ENCODE results near the gene AFF3. TPM values are rescaled to one million over a fixed set of nuclear protein-coding genes. Genes with fewer than 3 reads are reported as not detected.

The AFF3 gene
- total RNA-seq, 5 donors from 2014 or later (not counting 1 experiment from before 2014, with no cell fraction given) = 9.9 to 23.5 (median 11.5) TPM

DNA sequence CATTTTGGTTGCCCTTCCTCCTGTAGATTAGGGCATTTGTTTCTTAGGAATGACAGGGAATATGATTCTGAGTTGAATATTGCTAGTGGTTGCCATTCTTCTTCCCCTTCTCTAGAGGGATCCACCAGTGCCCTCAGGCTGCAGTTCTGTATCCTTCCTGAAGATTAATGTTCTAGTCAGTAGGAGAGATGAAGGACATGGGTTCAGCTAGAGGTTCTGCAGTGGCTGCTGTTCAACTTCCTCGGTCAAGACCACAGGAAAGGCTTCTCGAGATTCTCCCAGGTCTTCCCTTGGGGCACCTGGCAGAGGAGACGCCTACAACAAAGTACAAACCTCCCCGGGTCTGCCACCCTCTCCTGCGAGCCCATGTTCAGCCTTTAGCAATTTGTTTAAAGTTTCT lies 325.5 kb downstream of the AFF3 start:
- ChIA-PET CTCF (no interaction called here), POLR2A (no interaction called here)
- no peak overlapping the region for H3K27ac ChIP-seq (ENCODE audit: low read length)
- peaks cover 5% of the 10 kb centered on the region for H3K36me3 Mint-ChIP-seq
- DNase-seq (no peak), ATAC-seq (replicated peaks in 1 of 4) (no peak)
- H3K9me3 ChIP-seq = no peaks in the 10 kb centered on the region
- H3K4me1 ChIP-seq (ENCODE audit: control insufficient read depth in 1 of 2, extremely low read depth in 1 of 2, insufficient read depth in 2 of 2, low read length in 2 of 2) = no peaks in the 10 kb centered on the region
- H3K4me3 Mint-ChIP-seq = no peak overlapping the region
- H3K4me1 Mint-ChIP-seq = no peaks in the 10 kb centered on the region
- peaks cover 0 to 3% of the 10 kb centered on the region in 2 experiments for H3K27me3 ChIP-seq (replicated peaks in 1 of 2; ENCODE audit: control insufficient read depth in 2 of 2, extremely low read depth in 1 of 2, insufficient read depth in 2 of 2, low read length in 1 of 2)
- H3K4me3 ChIP-seq (ENCODE audit: control insufficient read depth in 1 of 2, extremely low read depth in 1 of 2, low read length in 1 of 2) = no peak overlapping the region
- 95% methylated on average over 5 of the region's 5 CpGs for WGBS (ENCODE audit: insufficient coverage)
- H3K27me3 Mint-ChIP-seq = no peaks in the 10 kb centered on the region
- H3K36me3 ChIP-seq (ENCODE audit: control insufficient read depth in 2 of 2, extremely low read depth in 1 of 2, insufficient read depth in 1 of 2, low read length in 1 of 2) = no peaks in the 10 kb centered on the region
- peaks cover 0 to 7% (median 0%) of the 10 kb centered on the region in 3 donors for H3K9me3 Mint-ChIP-seq
- H3K27ac Mint-ChIP-seq = no peak overlapping the region

DNA sequence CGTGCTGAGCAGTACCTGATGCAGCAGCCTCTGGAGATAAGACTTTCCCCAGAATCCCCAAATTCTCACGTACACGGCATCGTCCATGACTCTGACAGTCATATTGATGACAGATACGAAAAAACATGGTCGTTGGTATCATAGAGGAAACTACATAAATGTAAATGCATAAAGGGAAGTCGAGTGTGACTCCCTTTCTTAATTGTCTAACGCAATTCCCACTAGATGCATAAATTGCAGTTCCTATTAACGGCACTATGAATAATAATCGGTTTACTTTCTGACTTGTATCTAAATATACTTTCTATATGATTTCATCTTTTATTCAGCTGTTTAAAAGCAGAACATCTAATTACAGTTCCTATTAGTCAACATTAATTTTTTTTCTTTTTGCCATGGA lies 330.0 kb downstream of the AFF3 start:
- ChIA-PET POLR2A (no interaction called here), CTCF (no interaction called here)
- Histone ChIP-seq H3K27ac (ENCODE audit: low read length) (no peak overlapping the region), H3K4me1 (ENCODE audit: control insufficient read depth in 1 of 2, extremely low read depth in 1 of 2, insufficient read depth in 2 of 2, low read length in 2 of 2) (no peaks in the 10 kb centered on the region), H3K36me3 (ENCODE audit: control insufficient read depth in 2 of 2, extremely low read depth in 1 of 2, insufficient read depth in 1 of 2, low read length in 1 of 2) (no peaks in the 10 kb centered on the region), H3K4me3 (ENCODE audit: control insufficient read depth in 1 of 2, extremely low read depth in 1 of 2, low read length in 1 of 2) (no peak overlapping the region), H3K27me3 (replicated peaks in 1 of 2; ENCODE audit: control insufficient read depth in 2 of 2, extremely low read depth in 1 of 2, insufficient read depth in 2 of 2, low read length in 1 of 2) (peaks cover 0 to 2% of the 10 kb centered on the region in 2 experiments), H3K9me3 (no peaks in the 10 kb centered on the region)
- H3K4me1 Mint-ChIP-seq = no peaks in the 10 kb centered on the region
- H3K36me3 Mint-ChIP-seq = peaks cover 9% of the 10 kb centered on the region
- peaks cover 0 to 7% (median 0%) of the 10 kb centered on the region in 3 donors for H3K9me3 Mint-ChIP-seq
- no peak overlapping the region for H3K27ac Mint-ChIP-seq
- H3K27me3 Mint-ChIP-seq = no peaks in the 10 kb centered on the region
- no peak for DNase-seq
- 85% methylated on average over 2 of the region's 10 CpGs for WGBS (ENCODE audit: insufficient coverage)
- H3K4me3 Mint-ChIP-seq = no peak overlapping the region
- ATAC-seq (replicated peaks in 1 of 4) = no peak

DNA sequence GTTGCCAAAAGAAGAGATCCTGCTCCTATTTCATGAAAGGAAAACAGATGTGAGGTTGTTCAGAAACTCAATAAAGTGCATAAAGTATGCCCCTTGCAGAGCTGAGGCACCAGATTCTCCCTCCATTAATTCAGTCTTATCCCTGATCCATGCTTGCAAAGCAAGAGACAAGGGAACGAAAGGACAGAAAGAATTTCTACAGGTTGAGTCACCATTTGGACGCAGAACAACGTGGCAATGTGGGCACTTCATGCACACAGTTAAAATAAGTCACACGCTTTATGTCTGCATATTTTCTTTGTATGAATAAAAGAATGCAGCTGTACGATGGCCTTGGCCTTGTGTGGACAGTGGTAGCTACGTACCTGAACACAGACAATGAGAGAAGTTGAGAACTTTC lies 330.8 kb downstream of the AFF3 start:
- H3K27me3 Mint-ChIP-seq = no peaks in the 10 kb centered on the region
- DNase-seq (no peak), ATAC-seq (replicated peaks in 1 of 4) (no peak)
- Histone ChIP-seq H3K27ac (ENCODE audit: low read length) (no peak overlapping the region), H3K4me1 (ENCODE audit: control insufficient read depth in 1 of 2, extremely low read depth in 1 of 2, insufficient read depth in 2 of 2, low read length in 2 of 2) (no peaks in the 10 kb centered on the region), H3K4me3 (ENCODE audit: control insufficient read depth in 1 of 2, extremely low read depth in 1 of 2, low read length in 1 of 2) (no peak overlapping the region), H3K9me3 (no peaks in the 10 kb centered on the region), H3K27me3 (replicated peaks in 1 of 2; ENCODE audit: control insufficient read depth in 2 of 2, extremely low read depth in 1 of 2, insufficient read depth in 2 of 2, low read length in 1 of 2) (peaks cover 0 to 2% of the 10 kb centered on the region in 2 experiments), H3K36me3 (ENCODE audit: control insufficient read depth in 2 of 2, extremely low read depth in 1 of 2, insufficient read depth in 1 of 2, low read length in 1 of 2) (no peaks in the 10 kb centered on the region)
- no peak overlapping the region for H3K4me3 Mint-ChIP-seq
- H3K27ac Mint-ChIP-seq = no peak overlapping the region
- ChIA-PET CTCF (no interaction called here), POLR2A (no interaction called here)
- peaks cover 5% of the 10 kb centered on the region for H3K36me3 Mint-ChIP-seq
- H3K9me3 Mint-ChIP-seq = peaks cover 0 to 7% (median 0%) of the 10 kb centered on the region in 3 donors
- WGBS (ENCODE audit: insufficient coverage) = 100% methylated on average over 4 of the region's 6 CpGs
- H3K4me1 Mint-ChIP-seq = no peaks in the 10 kb centered on the region

DNA sequence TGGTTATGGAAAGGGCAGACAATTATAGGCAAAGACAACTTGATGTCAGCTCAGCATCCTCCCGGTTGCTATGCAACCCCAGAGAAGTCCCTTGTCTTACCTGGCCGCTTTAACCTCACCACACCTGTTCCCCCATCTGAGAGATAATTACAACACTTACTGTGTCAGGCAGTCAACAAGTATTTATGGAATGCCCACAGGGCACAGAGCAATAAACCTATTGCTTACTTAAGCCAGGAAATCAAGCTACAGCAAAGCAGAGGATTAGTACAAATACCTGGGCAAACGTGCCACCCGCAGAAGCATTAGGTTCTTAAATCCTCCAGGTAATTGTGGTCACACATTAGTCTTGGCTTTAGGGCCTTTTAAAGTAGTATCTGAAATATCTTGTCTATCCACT lies 332.2 kb downstream of the AFF3 start:
- ATAC-seq (replicated peaks in 1 of 4) (no peak), DNase-seq (no peak)
- Histone ChIP-seq H3K27me3 (replicated peaks in 1 of 2; ENCODE audit: control insufficient read depth in 2 of 2, extremely low read depth in 1 of 2, insufficient read depth in 2 of 2, low read length in 1 of 2) (peaks cover 0 to 2% of the 10 kb centered on the region in 2 experiments), H3K4me3 (ENCODE audit: control insufficient read depth in 1 of 2, extremely low read depth in 1 of 2, low read length in 1 of 2) (no peak overlapping the region), H3K36me3 (ENCODE audit: control insufficient read depth in 2 of 2, extremely low read depth in 1 of 2, insufficient read depth in 1 of 2, low read length in 1 of 2) (no peaks in the 10 kb centered on the region), H3K27ac (ENCODE audit: low read length) (no peak overlapping the region), H3K4me1 (ENCODE audit: control insufficient read depth in 1 of 2, extremely low read depth in 1 of 2, insufficient read depth in 2 of 2, low read length in 2 of 2) (no peaks in the 10 kb centered on the region), H3K9me3 (no peaks in the 10 kb centered on the region)
- Mint-ChIP-seq H3K36me3 (peaks cover 5% of the 10 kb centered on the region), H3K27ac (no peak overlapping the region), H3K9me3 (no peaks in the 10 kb centered on the region), H3K27me3 (no peaks in the 10 kb centered on the region), H3K4me1 (no peaks in the 10 kb centered on the region), H3K4me3 (no peak overlapping the region)
- POLR2A ChIA-PET = no interaction called here
- CTCF ChIA-PET = no interaction called here
- WGBS (ENCODE audit: insufficient coverage) = 100% methylated on average over 2 of the region's 4 CpGs

DNA sequence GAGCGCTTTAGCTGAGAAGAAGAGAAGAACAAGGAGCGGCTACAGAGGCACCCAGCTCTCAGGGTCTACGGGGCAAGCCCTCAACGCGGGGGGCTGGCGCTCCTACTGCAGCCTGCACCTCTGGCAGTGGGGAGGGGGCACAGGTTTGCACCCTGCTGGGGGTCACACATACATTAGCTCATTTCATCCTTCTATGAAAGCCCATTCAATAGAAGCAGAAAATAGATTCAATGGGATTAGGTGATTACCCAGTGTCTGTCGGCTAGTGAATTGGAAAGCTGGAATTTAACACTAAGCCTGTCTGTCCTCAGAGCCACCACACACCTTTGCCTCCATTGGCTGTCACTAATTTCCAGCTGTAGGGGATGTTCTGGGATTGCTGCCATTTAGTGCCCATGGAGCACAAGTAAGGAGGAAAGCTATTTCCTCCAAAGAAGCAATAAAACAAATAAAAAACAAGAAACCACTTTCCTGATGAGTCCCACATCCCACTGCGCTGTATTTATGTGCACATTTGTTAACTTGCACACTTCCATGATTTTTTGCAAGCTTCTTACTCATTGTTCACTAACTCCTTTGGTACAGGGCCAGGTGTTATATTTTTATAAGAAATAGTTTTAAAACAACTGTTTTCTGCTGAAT lies 333.0 kb downstream of the AFF3 start:
- Mint-ChIP-seq H3K9me3 (no peaks in the 10 kb centered on the region), H3K27me3 (no peaks in the 10 kb centered on the region), H3K36me3 (peaks cover 5% of the 10 kb centered on the region), H3K27ac (no peak overlapping the region), H3K4me1 (no peaks in the 10 kb centered on the region), H3K4me3 (no peak overlapping the region)
- ChIA-PET CTCF (interaction anchor here (0.5 to 0.9 kb wide), 2 partner anchors 9 to 437 kb away, joined by 4 to 5 read pairs; no protein-coding TSS in a partner anchor), POLR2A (no interaction called here)
- ATAC-seq (replicated peaks in 1 of 4) = no peak
- H3K4me3 ChIP-seq (ENCODE audit: control insufficient read depth in 1 of 2, extremely low read depth in 1 of 2, low read length in 1 of 2) = no peak overlapping the region
- H3K27ac ChIP-seq (ENCODE audit: low read length) = no peak overlapping the region
- no peak for DNase-seq
- H3K4me1 ChIP-seq (ENCODE audit: control insufficient read depth in 1 of 2, extremely low read depth in 1 of 2, insufficient read depth in 2 of 2, low read length in 2 of 2) = no peaks in the 10 kb centered on the region
- H3K36me3 ChIP-seq (ENCODE audit: control insufficient read depth in 2 of 2, extremely low read depth in 1 of 2, insufficient read depth in 1 of 2, low read length in 1 of 2) = no peaks in the 10 kb centered on the region
- no peaks in the 10 kb centered on the region for H3K9me3 ChIP-seq
- peaks cover 0 to 2% of the 10 kb centered on the region in 2 experiments for H3K27me3 ChIP-seq (replicated peaks in 1 of 2; ENCODE audit: control insufficient read depth in 2 of 2, extremely low read depth in 1 of 2, insufficient read depth in 2 of 2, low read length in 1 of 2)
- WGBS (ENCODE audit: insufficient coverage) = 100% methylated on average over 1 of the region's 8 CpGs

DNA sequence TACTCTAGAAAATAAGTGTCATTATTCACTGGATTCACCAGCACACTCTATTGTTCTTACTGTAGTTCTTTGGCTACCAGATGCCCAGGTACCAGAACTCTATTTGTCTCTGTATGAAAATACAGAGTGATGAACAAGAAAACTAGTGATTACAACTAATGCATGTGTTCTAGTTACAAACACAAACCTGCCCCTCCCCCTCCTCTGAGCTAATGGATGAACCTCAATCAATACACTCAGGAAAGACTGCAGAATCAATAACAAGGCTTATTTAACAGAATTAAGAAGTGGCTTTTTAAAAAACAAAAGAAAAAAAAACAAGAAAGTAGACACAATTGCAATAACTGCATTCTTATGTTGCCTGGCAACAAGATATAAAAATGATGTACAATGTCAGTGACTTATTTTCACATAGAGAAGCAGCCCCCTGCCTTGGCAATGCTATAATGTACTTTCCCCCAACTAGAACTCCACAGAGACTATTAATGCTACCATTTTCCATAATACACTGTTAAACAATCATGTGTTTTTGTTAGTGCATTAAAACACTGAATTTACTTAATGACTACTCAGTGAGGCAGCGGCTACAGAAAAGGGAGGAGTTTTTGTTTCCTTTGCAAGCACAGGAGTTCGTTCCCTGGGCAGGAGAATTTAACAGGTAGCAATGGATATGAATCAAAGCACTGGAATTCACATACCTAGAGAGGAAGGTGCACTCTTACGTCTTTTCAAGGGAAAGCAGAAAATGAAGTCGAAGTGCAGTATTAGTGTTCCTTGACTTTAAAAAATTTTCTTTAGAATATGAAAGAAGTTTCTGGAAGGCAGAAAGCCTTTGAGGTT lies 333.8 kb downstream of the AFF3 start:
- Histone ChIP-seq H3K4me1 (ENCODE audit: control insufficient read depth in 1 of 2, extremely low read depth in 1 of 2, insufficient read depth in 2 of 2, low read length in 2 of 2) (no peaks in the 10 kb centered on the region), H3K36me3 (ENCODE audit: control insufficient read depth in 2 of 2, extremely low read depth in 1 of 2, insufficient read depth in 1 of 2, low read length in 1 of 2) (no peaks in the 10 kb centered on the region), H3K27ac (ENCODE audit: low read length) (no peak overlapping the region), H3K4me3 (ENCODE audit: control insufficient read depth in 1 of 2, extremely low read depth in 1 of 2, low read length in 1 of 2) (no peak overlapping the region), H3K27me3 (replicated peaks in 1 of 2; ENCODE audit: control insufficient read depth in 2 of 2, extremely low read depth in 1 of 2, insufficient read depth in 2 of 2, low read length in 1 of 2) (peaks cover 0 to 2% of the 10 kb centered on the region in 2 experiments), H3K9me3 (no peaks in the 10 kb centered on the region)
- ChIA-PET POLR2A (no interaction called here), CTCF (interaction anchor here (0.5 to 0.9 kb wide), 2 partner anchors 10 to 438 kb away, joined by 4 to 5 read pairs; no protein-coding TSS in a partner anchor)
- Mint-ChIP-seq H3K27ac (no peak overlapping the region), H3K27me3 (no peaks in the 10 kb centered on the region), H3K9me3 (no peaks in the 10 kb centered on the region), H3K36me3 (peaks cover 5% of the 10 kb centered on the region), H3K4me3 (no peak overlapping the region), H3K4me1 (no peaks in the 10 kb centered on the region)
- DNase-seq = no peak
- ATAC-seq (replicated peaks in 1 of 4) = no peak
- WGBS (ENCODE audit: insufficient coverage) = 86% methylated on average over 3 of the region's 4 CpGs

Data from T-cell (primary cell).